CD14-positive monocyte (primary cell): ENCODE data around the gene MYO1E. TPM values are rescaled to one million over a fixed set of nuclear protein-coding genes. Genes with fewer than 3 reads are reported as not detected.
A peak's percentile ranks its signal among the peaks of the same experiment; 100 is the strongest.

Experiments
- DNase-seq, 3 donors: peaks; one replicate each; pipeline ENCODE4 v3.0.0-alpha.2; 2011 to 2022
- H2AFZ ChIP-seq: 2 replicates; pipeline ENCODE4 v1.6.0; 2012; ENCODE audit warnings: mild to moderate bottlenecking, low read depth, low read length, inconsistent platforms; ENCODE audit not compliant: insufficient read depth, poor library complexity, severe bottlenecking
- H3K27ac ChIP-seq, 2 donors: 1 replicate in 1 of 2; 2 replicates in 1 of 2; pipeline ENCODE4 v1.5.1; 2012 to 2013; ENCODE audit warnings: low read length in 2 of 2, control low read depth in 1 of 2, inconsistent platforms in 1 of 2, low read depth in 1 of 2, mild to moderate bottlenecking in 1 of 2
- H3K27me3 ChIP-seq, 2 donors: one replicate each; pipeline versions ENCODE4 v1.6.0 to v1.6.1; 2011 to 2013; ENCODE audit warnings: low read length in 2 of 2; ENCODE audit not compliant: control insufficient read depth in 2 of 2, insufficient read depth in 2 of 2
- H3K36me3 ChIP-seq, 2 donors: replicated peaks in 1 of 2; 1 replicate in 1 of 2; 2 replicates in 1 of 2; pipeline versions ENCODE4 v1.5.1 to v1.6.1; 2012 to 2013; ENCODE audit warnings: low read length in 2 of 2, control low read depth in 1 of 2, inconsistent platforms in 1 of 2, mild to moderate bottlenecking in 1 of 2; ENCODE audit not compliant: insufficient read depth in 2 of 2, control insufficient read depth in 1 of 2
- H3K4me1 ChIP-seq, 2 donors: 1 replicate in 1 of 2; 2 replicates in 1 of 2; pipeline versions ENCODE4 v1.5.1 to v1.6.1; 2012 to 2013; ENCODE audit warnings: low read length in 2 of 2, control low read depth in 1 of 2, inconsistent platforms in 1 of 2, mild to moderate bottlenecking in 1 of 2, moderate library complexity in 1 of 2; ENCODE audit not compliant: insufficient read depth in 2 of 2, control insufficient read depth in 1 of 2
- H3K4me2 ChIP-seq: replicated peaks from 2 replicates; pipeline ENCODE3; 2012; ENCODE audit warnings: low read length, moderate library complexity, mild to moderate bottlenecking; ENCODE audit not compliant: poor library complexity, severe bottlenecking; ENCODE audit errors: extremely low read depth
- H3K4me3 ChIP-seq, 3 experiments: fragments of 200-600 bp in 1 of 3; sonication (generic) in 1 of 3; replicated peaks in 1 of 3; 1 replicate in 2 of 3; 2 replicates in 1 of 3; pipeline ENCODE4 v1.5.1; 2011 to 2013; ENCODE audit warnings: low read length in 3 of 3, mild to moderate bottlenecking in 3 of 3, control low read depth in 2 of 3, low read depth in 2 of 3, inconsistent platforms in 1 of 3, moderate library complexity in 1 of 3
- H3K79me2 ChIP-seq: 2 replicates; pipeline ENCODE4 v1.6.0; 2012; ENCODE audit warnings: mild to moderate bottlenecking, control low read depth, inconsistent platforms, low read length, moderate library complexity; ENCODE audit not compliant: insufficient read depth
- H3K9ac ChIP-seq: 2 replicates; pipeline ENCODE4 v1.6.0; 2017; ENCODE audit warnings: low read length, mild to moderate bottlenecking; ENCODE audit not compliant: insufficient read depth, poor library complexity, severe bottlenecking
- H3K9me3 ChIP-seq, 2 donors: replicated peaks in 1 of 2; 1 replicate in 1 of 2; 2 replicates in 1 of 2; pipeline versions ENCODE4 v1.5.1 to v1.6.1; 2012 to 2013; ENCODE audit warnings: low read length in 2 of 2, control low read depth in 1 of 2; ENCODE audit not compliant: control insufficient read depth in 1 of 2, insufficient read depth in 1 of 2
- H4K20me1 ChIP-seq: 2 replicates; pipeline ENCODE4 v1.6.0; 2012; ENCODE audit warnings: mild to moderate bottlenecking, low read length, control low read depth, moderate library complexity; ENCODE audit not compliant: insufficient read depth
- H3K27ac Mint-ChIP-seq, 7 donors: one replicate each; pipeline ENCODE4 v1.8.0; 2020; ENCODE audit warnings: mild to moderate bottlenecking in 7 of 7, mixed read lengths in 7 of 7, moderate library complexity in 6 of 7, inconsistent platforms in 2 of 7
- H3K27me3 Mint-ChIP-seq, 3 donors: one replicate each; pipeline ENCODE4 v1.8.0; 2021 to 2022; ENCODE audit warnings: low read depth in 3 of 3, mild to moderate bottlenecking in 3 of 3, mixed read lengths in 3 of 3, moderate library complexity in 3 of 3, inconsistent platforms in 1 of 3
- H3K36me3 Mint-ChIP-seq, 2 donors: one replicate each; pipeline ENCODE4 v1.8.0; 2020; ENCODE audit warnings: mixed read lengths in 2 of 2, inconsistent platforms in 1 of 2, mild to moderate bottlenecking in 1 of 2
- H3K4me1 Mint-ChIP-seq: one replicate; pipeline ENCODE4 v1.8.0; 2020; ENCODE audit warnings: mild to moderate bottlenecking, mixed read lengths
- H3K4me3 Mint-ChIP-seq, 2 donors: one replicate each; pipeline ENCODE4 v1.8.0; 2020; ENCODE audit warnings: mild to moderate bottlenecking in 2 of 2, mixed read lengths in 2 of 2, moderate library complexity in 1 of 2
- H3K9me3 Mint-ChIP-seq, 7 donors: one replicate each; pipeline ENCODE4 v1.8.0; 2020 to 2022; ENCODE audit warnings: mixed read lengths in 7 of 7, mild to moderate bottlenecking in 6 of 7, moderate library complexity in 6 of 7, inconsistent platforms in 2 of 7
- WGBS: methylation state at CpG from one replicate; pipeline ENCODE4 v1.1.5; 2013; ENCODE audit warnings: missing lambda C conversion rate; ENCODE audit not compliant: insufficient coverage; 5-methylcytosine and 5-hydroxymethylcytosine counted together
- intact Hi-C, 2 donors: fragments of 100-400 bp; cut with micrococcal nuclease; formaldehyde crosslinking; loops; one replicate each; pipeline versions ENCODE4 v1.15.0 to v1.15.1; 2023
- polyA plus RNA-seq, 3 donors: library from polyadenylated mRNA; depleted of rRNA in 1 of 3; unstranded in 2 of 3; stranded (reverse) in 1 of 3; fragments of 300-500 nt in 2 of 3; fragments of >200 nt in 1 of 3; fragmentation: Illumina TruSeq in 2 of 3; gene quantifications; 1 replicate in 2 of 3; 2 replicates in 1 of 3; pipeline ENCODE4 v1.2.3, GENCODE V29; 2012 to 2021
- TF ChIP-seq, protein P1 (sequence below): fragments of 200-600 bp; IDR thresholded peaks from one replicate; pipeline ENCODE4 v1.8.0; 2022; ENCODE audit warnings: antibody characterized with exemption, mild to moderate bottlenecking

MYO1E gene
- polyA plus RNA-seq, 3 donors, result 5.5 to 16.2 (median 6.2) TPM

DNA sequence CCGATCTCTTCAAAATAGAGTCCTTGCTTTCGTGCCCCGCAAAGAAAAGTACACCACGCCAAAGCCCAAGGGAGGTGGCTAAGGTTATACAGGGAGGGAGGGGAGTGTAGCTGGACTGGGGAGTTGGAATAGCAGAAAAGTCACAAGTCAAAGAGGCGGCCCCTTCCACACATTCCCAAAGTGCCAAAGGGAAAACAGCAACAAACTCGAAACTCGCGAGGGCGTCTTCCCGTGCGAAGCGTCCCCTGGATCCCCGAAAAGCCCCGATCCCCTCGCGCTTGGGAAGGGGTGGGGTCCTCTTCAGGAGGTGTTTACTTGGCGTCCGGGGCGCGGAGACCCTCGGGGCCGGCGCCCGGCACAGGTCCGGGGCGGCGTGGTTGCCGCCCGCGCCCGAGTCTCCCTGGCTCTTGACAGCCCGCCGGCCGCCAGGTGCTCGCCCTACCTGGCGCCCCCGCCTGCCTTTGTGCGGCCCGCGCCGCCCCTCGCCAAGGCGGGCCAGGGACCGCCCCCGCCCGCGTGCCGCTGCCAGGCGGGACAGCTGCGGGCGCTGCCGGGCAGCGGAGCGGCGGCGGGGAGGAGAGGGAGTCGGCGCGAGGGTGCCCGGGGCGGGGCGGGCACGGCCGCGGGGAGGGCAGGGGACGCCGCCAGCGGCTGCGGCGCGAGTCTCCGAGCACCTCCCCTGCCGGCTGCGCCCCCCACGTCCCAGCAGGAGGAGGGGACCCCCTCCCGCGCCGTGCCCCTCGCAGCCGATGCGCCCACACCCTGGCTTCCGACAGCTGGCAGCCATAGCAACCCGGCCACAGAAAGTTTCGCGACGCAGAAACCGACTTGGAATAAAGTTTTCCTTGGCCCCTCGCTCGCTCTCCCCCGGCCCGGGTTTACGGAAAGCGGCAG lies 966 bp downstream of the MYO1E start:
- Histone ChIP-seq H3K4me1 (peaks cover 36 to 39% of the 10 kb centered on the region in 2 donors), H3K36me3 (no peaks in the 10 kb centered on the region), H2AFZ (peak overlapping the region; percentile 92), H4K20me1 (peaks cover 17% of the 10 kb centered on the region), H3K27me3 (peaks cover 3 to 6% of the 10 kb centered on the region in 2 donors), H3K4me3 (peak overlapping the region; percentile 70 to 93 (median 84)), H3K27ac (peak overlapping the region; percentile 63 to 64), H3K79me2 (no peaks in the 10 kb centered on the region), H3K4me2 (peak overlapping the region; percentile 94), H3K9me3 (no peaks in the 10 kb centered on the region), H3K9ac (peak overlapping the region; percentile 75)
- Mint-ChIP-seq H3K4me3 (peak overlapping the region; percentile 97 to 99), H3K27ac (peak overlapping the region in 5 of 7 donors; percentile 72 to 90 (median 85)), H3K27me3 (peaks cover 11 to 18% (median 14%) of the 10 kb centered on the region in 3 donors), H3K9me3 (peaks cover 0 to 4% (median 2%) of the 10 kb centered on the region in 7 donors), H3K4me1 (peaks cover 43% of the 10 kb centered on the region), H3K36me3 (peaks cover 4 to 9% of the 10 kb centered on the region in 2 donors)
- intact Hi-C loops, result loop anchor here in 1 of 2 donors (10.0 kb wide), 1 partner anchor 197 kb away; no protein-coding TSS in a partner anchor
- TF ChIP-seq, protein P1, sequence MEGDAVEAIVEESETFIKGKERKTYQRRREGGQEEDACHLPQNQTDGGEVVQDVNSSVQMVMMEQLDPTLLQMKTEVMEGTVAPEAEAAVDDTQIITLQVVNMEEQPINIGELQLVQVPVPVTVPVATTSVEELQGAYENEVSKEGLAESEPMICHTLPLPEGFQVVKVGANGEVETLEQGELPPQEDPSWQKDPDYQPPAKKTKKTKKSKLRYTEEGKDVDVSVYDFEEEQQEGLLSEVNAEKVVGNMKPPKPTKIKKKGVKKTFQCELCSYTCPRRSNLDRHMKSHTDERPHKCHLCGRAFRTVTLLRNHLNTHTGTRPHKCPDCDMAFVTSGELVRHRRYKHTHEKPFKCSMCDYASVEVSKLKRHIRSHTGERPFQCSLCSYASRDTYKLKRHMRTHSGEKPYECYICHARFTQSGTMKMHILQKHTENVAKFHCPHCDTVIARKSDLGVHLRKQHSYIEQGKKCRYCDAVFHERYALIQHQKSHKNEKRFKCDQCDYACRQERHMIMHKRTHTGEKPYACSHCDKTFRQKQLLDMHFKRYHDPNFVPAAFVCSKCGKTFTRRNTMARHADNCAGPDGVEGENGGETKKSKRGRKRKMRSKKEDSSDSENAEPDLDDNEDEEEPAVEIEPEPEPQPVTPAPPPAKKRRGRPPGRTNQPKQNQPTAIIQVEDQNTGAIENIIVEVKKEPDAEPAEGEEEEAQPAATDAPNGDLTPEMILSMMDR, result no peak
- WGBS, result 2% methylated on average over 78 of the region's 93 CpGs
- DNase-seq, result peak in 1 of 3 donors; percentile 18

DNA sequence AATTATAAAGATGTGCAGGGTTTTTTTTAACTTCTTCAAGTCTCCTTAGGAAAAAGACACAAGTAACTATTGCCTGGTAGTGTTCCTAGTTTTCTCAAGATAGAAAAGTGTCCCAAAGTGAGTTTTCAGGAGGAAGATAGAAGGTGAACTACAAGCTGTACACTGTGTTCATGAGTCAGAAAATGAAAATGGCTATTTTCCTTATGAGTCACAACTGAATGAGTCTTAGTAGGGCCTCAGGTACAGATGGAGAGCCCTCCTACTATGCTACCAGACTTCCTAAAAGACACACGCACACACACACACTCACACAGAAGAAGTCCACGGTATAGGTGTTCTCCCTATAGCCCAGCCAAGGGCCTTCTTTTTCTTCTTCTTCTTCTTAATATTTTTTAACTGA lies 3.1 kb downstream of the MYO1E start:
- intact Hi-C loops, result loop anchor here (10.0 kb wide), 2 partner anchors 45 to 65 kb away; no protein-coding TSS in a partner anchor
- H3K4me2 ChIP-seq, result no peak overlapping the region
- DNase-seq, result peak in 2 of 3 donors; percentile 38 to 56
- no peak overlapping the region for H3K9ac ChIP-seq
- no peaks in the 10 kb centered on the region for H3K36me3 ChIP-seq
- H3K79me2 ChIP-seq, result peaks cover 10% of the 10 kb centered on the region
- Mint-ChIP-seq H3K27ac (no peak overlapping the region), H3K4me1 (peaks cover 54% of the 10 kb centered on the region), H3K36me3 (peaks cover 4 to 9% of the 10 kb centered on the region in 2 donors), H3K4me3 (no peak overlapping the region), H3K9me3 (peaks cover 0 to 2% (median 0%) of the 10 kb centered on the region in 7 donors), H3K27me3 (peaks cover 10 to 16% (median 13%) of the 10 kb centered on the region in 3 donors)
- peaks cover 3 to 6% of the 10 kb centered on the region in 2 donors for H3K27me3 ChIP-seq
- no peaks in the 10 kb centered on the region for H3K9me3 ChIP-seq
- WGBS, result 87% methylated on average over 2 of the region's 2 CpGs
- TF ChIP-seq, protein P1, result no peak
- no peak overlapping the region for H2AFZ ChIP-seq
- peak overlapping the region in 1 of 2 donors; percentile 18 for H3K27ac ChIP-seq
- peaks cover 17% of the 10 kb centered on the region for H4K20me1 ChIP-seq
- no peak overlapping the region for H3K4me3 ChIP-seq
- H3K4me1 ChIP-seq, result peaks cover 43 to 52% of the 10 kb centered on the region in 2 donors
